Measurements from ENCODE around the gene LIN37.

The LIN37 gene

GRCh38 chr19:35750167-35750566 is 1.8 kb downstream of the LIN37 start:
- no peak for DNase-seq (ENCODE audit: insufficient read length, low spot score)
- TF ChIP-seq CTCF (IDR thresholded peaks at IDR 0.05; ENCODE audit: insufficient read depth, missing control alignments), result no peak
- no peak for FAIRE-seq

- FAIRE-seq, result no peak
- no peak for DNase-seq (ENCODE audit: insufficient read length, low spot score)
- TF ChIP-seq CTCF (IDR thresholded peaks at IDR 0.05; ENCODE audit: insufficient read depth, missing control alignments), result no peak
Observed at GRCh38 chr19:35751839-35752745, 3.7 kb downstream of the LIN37 start.

DNA sequence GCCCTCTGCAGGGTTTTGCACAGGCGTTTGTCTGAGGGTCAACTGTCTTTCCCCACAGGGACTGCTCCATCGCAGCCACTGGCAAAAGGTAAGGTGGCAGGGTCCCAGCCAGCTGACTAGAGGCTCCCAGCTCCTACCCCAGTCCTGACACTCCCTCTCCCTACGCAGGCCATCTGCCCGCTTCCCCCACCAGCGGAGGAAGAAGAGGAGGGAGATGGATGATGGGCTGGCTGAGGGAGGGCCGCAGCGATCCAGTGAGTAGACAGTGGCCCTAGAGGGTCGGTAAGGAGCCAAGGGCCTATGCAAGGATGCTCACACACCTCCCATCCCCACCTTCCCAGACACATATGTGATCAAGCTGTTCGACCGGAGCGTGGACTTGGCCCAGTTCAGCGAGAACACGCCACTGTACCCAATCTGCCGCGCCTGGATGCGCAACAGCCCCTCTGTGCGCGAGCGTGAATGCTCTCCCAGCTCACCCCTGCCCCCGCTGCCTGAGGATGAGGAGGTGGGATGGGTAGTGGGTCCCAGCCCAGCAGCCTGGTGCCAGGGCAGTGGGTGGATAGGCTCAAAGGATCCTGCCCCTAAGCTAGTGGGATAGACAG is 4.5 kb downstream of the LIN37 start:
- TF ChIP-seq CTCF (IDR thresholded peaks at IDR 0.05; ENCODE audit: insufficient read depth, missing control alignments), result no peak
- DNase-seq (ENCODE audit: insufficient read length, low spot score) (no peak), FAIRE-seq (no peak)

DNA sequence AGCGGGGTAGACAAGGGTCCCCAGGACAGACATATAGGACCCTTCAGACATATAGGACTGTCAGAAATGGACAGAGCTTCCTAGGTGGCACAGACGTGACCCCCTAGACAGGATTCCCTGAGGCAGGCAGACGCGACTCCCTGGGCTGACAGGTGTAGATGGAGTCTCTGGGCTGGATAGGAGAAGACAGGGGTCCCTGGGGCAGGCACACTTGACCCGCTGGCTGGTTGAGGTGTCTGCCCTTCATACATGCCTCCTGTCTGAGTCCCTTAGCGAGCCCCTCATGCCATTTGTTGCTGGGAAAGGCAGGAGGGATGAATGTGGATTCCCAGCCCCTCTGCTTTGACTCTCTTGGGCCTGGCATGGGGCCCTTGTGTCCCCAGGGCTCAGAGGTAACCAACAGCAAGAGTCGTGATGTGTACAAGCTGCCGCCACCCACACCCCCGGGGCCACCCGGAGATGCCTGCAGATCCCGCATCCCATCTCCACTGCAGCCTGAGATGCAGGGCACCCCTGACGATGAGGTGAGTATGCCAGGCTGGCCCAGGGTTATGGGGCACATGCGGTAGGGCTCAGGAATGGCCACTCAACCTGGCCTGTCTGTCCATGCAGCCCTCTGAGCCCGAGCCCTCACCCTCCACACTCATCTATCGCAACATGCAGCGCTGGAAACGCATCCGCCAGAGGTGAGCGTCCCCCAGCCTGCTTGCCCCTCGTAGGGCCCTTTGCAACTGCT is 5.4 kb downstream of the LIN37 start:
- no peak for FAIRE-seq
- DNase-seq (ENCODE audit: insufficient read length, low spot score), result no peak
- no peak for TF ChIP-seq CTCF (IDR thresholded peaks at IDR 0.05; ENCODE audit: insufficient read depth, missing control alignments)

DNA sequence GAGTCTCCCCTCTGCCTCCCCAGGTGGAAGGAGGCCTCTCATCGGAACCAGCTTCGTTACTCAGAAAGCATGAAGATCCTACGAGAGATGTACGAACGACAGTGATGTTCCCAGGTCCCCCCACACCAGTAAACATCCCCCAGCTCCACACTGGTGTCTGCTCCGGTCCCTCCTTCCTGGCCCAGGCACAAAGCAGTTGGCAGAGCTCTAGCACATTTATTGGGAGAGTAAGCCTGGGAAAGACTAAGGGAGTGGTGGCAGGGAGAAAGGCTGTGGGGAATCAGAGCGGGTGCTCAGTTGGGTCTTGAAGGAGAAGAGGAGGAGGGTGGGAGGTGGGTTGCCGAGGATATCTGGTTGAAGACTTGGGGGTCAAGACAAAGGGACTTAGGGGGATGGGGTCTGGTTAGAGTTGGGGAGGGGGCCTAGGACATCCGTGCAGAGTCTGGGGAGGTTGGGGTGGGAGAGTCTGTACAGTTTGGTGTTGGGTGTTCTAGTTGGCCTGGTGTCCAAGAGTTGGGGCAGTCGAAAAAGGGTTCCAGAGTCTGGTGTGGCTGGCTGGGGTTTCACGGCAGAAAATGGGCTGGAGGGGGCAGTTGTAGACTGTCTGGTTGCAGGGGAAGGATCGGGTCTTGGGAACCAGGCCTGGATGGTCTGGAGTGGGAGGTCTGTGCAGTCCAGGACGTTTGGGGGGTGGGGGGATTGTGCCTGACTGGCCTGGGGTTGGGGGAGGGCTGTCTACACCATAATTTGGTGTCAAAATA is 6.2 kb downstream of the LIN37 start:
- TF ChIP-seq CTCF (IDR thresholded peaks at IDR 0.05; ENCODE audit: insufficient read depth, missing control alignments), result no peak
- FAIRE-seq (no peak), DNase-seq (ENCODE audit: insufficient read length, low spot score) (no peak)

DNA sequence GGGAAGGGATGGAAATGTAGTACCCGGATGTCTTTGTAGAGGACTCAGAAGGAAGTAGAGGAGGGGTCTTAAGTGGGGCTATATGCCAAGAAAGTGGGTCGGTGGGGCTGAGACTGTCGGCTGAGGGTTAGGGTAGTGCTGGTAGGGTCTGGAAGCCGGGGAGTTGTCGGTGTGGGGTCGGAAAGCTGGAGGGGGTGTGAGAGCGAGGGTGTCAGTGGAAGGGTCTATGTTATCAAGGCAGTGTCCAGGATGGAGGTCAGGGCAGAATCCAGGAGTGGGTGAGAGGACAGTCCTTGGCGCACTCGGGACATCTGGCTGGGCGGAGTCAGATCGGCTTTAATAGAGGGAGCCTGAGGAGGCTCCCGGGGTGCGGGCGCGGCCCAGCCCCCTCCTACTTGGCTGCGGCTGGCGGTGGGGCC is 6.8 kb downstream of the LIN37 start:
- FAIRE-seq, result no peak
- no peak for TF ChIP-seq CTCF (IDR thresholded peaks at IDR 0.05; ENCODE audit: insufficient read depth, missing control alignments)
- DNase-seq (ENCODE audit: insufficient read length, low spot score), result no peak

Data from D721Med (cell line).